Measurements from ENCODE around the gene MAGEA11. TPM values are rescaled to one million over a fixed set of nuclear protein-coding genes. Genes with fewer than 3 reads are reported as not detected.
"Not testable (repeated sequence)": the region's sequence is repeated elsewhere in the genome, so short reads cannot be mapped to it uniquely, and the experiment has no call there.

MAGEA11 gene
- total and polyA plus RNA-seq, 9 of the 15 experiments (the other 6 are each of a cell fraction or from before 2014, with no cell fraction given): 0.04 to 0.18 TPM; not detected in 7

DNA sequence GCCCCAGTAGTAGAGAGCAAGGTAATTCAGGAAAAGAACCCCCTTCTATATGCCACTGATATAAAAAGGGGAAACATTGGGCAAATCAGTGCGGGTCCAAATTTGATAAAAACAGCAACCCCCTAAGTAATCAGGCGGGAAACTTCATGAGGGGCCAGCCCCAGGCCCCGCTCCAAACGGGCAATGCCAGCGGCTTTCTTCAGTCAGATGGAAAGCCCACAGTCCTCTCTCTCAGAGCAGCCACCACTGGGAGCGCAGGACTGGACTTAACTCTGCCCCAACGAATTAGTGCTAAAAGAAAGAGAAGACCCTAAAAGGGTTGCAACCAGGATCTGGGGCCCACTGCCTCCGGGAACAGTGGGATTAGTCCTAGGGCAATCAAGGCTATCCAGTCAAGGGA is 9.9 kb downstream of the MAGEA11 start:
- Histone ChIP-seq H3K36me3 (ENCODE audit: control insufficient read depth, insufficient read depth, low read length) (no peaks in the 10 kb centered on the region), H3K4me3 (no peak overlapping the region), H3K9me3 (replicated peaks; ENCODE audit: control insufficient read depth, insufficient read depth, low read depth, low read length) (no peaks in the 10 kb centered on the region), H3K27me3 (ENCODE audit: control insufficient read depth in 2 of 2, insufficient read depth in 2 of 2, low read length in 2 of 2) (peaks cover 2 to 7% of the 10 kb centered on the region in 2 experiments; a peak in 2 of 5 replicates), H3K79me2 (ENCODE audit: control insufficient read depth, insufficient read depth, low read length) (no peaks in the 10 kb centered on the region), H3K9me1 (ENCODE audit: control insufficient read depth, insufficient read depth, low read length) (no peaks in the 10 kb centered on the region), H3K4me1 (replicated peaks in 1 of 2; ENCODE audit: control insufficient read depth in 2 of 2, insufficient read depth in 2 of 2, low read length in 2 of 2) (no peaks in the 10 kb centered on the region; a peak in 1 of 5 replicates), H4K20me1 (replicated peaks; ENCODE audit: control insufficient read depth, insufficient read depth, low read length) (0 out of 2 replicates have a peak, but pooled peaks cover 3% of the 10 kb centered on the region), H3K9ac (ENCODE audit: insufficient read depth in 1 of 2, low read depth in 2 of 2, low read length in 2 of 2) (no peak overlapping the region), H3K27ac (ENCODE audit: extremely low read depth, low read depth, low read length) (no peak overlapping the region), H2AFZ (ENCODE audit: low read depth, low read length) (no peak overlapping the region), H3K4me2 (ENCODE audit: insufficient read depth, low read length) (no peak overlapping the region)
- DNase-seq (ENCODE audit: extremely low read depth in 1 of 4, low spot score in 3 of 4) (no peak), ATAC-seq (no peak), FAIRE-seq (no peak)
- ChIA-PET POLR2A (no interaction called here), CTCF (ENCODE audit: low intra/inter-chr PET ratio) (no interaction called here)
- in situ Hi-C loops (cut with MboI) (no loop called here), intact Hi-C loops (cut with micrococcal nuclease) (no loop called here)
- BruUV-seq (replicated peaks): no TSS peak
- 0% methylated on average over 7 of the region's 8 CpGs for WGBS (ENCODE audit: insufficient coverage, low coverage, missing lambda C conversion rate)
- TF ChIP-seq ZBTB7A (IDR thresholded peaks at IDR 0.05; ENCODE audit: borderline replicate concordance, control insufficient read depth, low read depth, low read length): no peak
- TF ChIP-seq, protein P1, sequence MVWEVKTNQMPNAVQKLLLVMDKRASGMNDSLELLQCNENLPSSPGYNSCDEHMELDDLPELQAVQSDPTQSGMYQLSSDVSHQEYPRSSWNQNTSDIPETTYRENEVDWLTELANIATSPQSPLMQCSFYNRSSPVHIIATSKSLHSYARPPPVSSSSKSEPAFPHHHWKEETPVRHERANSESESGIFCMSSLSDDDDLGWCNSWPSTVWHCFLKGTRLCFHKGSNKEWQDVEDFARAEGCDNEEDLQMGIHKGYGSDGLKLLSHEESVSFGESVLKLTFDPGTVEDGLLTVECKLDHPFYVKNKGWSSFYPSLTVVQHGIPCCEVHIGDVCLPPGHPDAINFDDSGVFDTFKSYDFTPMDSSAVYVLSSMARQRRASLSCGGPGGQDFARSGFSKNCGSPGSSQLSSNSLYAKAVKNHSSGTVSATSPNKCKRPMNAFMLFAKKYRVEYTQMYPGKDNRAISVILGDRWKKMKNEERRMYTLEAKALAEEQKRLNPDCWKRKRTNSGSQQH (CRISPR knock-in tag; IDR thresholded peaks at IDR 0.05): no peak
- TF ChIP-seq, protein P2, sequence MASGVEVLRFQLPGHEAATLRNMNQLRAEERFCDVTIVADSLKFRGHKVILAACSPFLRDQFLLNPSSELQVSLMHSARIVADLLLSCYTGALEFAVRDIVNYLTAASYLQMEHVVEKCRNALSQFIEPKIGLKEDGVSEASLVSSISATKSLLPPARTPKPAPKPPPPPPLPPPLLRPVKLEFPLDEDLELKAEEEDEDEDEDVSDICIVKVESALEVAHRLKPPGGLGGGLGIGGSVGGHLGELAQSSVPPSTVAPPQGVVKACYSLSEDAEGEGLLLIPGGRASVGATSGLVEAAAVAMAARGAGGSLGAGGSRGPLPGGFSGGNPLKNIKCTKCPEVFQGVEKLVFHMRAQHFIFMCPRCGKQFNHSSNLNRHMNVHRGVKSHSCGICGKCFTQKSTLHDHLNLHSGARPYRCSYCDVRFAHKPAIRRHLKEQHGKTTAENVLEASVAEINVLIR (CRISPR knock-in tag; IDR thresholded peaks at IDR 0.05): no peak
- TF ChIP-seq NFATC3 (IDR thresholded peaks at IDR 0.05): no peak
- no peak for TF ChIP-seq ZNF175 (CRISPR knock-in tag; IDR thresholded peaks at IDR 0.05; ENCODE audit: low read depth)
- TF ChIP-seq, protein P3, sequence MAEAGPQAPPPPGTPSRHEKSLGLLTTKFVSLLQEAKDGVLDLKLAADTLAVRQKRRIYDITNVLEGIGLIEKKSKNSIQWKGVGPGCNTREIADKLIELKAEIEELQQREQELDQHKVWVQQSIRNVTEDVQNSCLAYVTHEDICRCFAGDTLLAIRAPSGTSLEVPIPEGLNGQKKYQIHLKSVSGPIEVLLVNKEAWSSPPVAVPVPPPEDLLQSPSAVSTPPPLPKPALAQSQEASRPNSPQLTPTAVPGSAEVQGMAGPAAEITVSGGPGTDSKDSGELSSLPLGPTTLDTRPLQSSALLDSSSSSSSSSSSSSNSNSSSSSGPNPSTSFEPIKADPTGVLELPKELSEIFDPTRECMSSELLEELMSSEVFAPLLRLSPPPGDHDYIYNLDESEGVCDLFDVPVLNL (CRISPR knock-in tag; IDR thresholded peaks at IDR 0.05; ENCODE audit: low read depth): no peak
- no peak for TF ChIP-seq MCM5 (IDR thresholded peaks at IDR 0.05; ENCODE audit: low read depth)

DNA sequence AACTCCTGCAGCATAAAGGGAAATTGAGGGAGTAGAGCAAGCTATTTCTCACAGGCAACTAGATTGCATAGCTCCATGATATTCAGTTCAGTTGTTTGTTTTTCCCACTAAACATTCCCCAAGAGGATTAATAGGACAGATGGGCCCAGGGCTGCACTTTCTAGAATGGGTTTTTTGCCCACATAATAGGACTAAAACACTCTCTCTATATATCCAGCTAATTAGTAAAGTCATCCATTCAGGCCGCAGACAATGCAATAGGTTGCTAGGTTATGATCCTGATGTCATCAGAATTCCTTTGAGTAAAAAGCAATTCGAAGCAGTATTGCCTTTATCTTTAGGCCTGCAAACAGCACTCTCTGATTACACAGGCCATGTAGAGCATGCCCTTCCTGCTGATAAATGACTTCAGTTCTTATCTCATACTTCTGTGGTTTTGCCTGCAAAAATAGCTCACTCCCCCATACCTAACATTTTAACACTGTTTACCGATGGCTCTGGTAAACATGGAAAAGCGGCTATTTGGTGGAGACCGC is 11.8 kb downstream of the MAGEA11 start:
- H3K4me1 ChIP-seq (replicated peaks in 1 of 2; ENCODE audit: control insufficient read depth in 2 of 2, insufficient read depth in 2 of 2, low read length in 2 of 2); H4K20me1 ChIP-seq (replicated peaks; ENCODE audit: control insufficient read depth, insufficient read depth, low read length); intact Hi-C loops (cut with micrococcal nuclease); in situ Hi-C loops (cut with MboI); H3K36me3 ChIP-seq (ENCODE audit: control insufficient read depth, insufficient read depth, low read length); DNase-seq (ENCODE audit: extremely low read depth in 1 of 4, low spot score in 3 of 4); POLR2A ChIA-PET; H3K9me3 ChIP-seq (replicated peaks; ENCODE audit: control insufficient read depth, insufficient read depth, low read depth, low read length); H3K27ac ChIP-seq (ENCODE audit: extremely low read depth, low read depth, low read length); H3K79me2 ChIP-seq (ENCODE audit: control insufficient read depth, insufficient read depth, low read length); H3K4me3 ChIP-seq; BruUV-seq (replicated peaks); H3K27me3 ChIP-seq (ENCODE audit: control insufficient read depth in 2 of 2, insufficient read depth in 2 of 2, low read length in 2 of 2); H3K9ac ChIP-seq (ENCODE audit: insufficient read depth in 1 of 2, low read depth in 2 of 2, low read length in 2 of 2); H2AFZ ChIP-seq (ENCODE audit: low read depth, low read length); H3K9me1 ChIP-seq (ENCODE audit: control insufficient read depth, insufficient read depth, low read length); CTCF ChIA-PET (ENCODE audit: low intra/inter-chr PET ratio); H3K4me2 ChIP-seq (ENCODE audit: insufficient read depth, low read length): not testable (repeated sequence)
- FAIRE-seq (peak; percentile 37), ATAC-seq (peak; percentile 63)
- WGBS (ENCODE audit: insufficient coverage, low coverage, missing lambda C conversion rate): 13% methylated on average over 3 of the region's 5 CpGs

Data from K562 (cell line).